Thymus (tissue), 11 donors: ENCODE results near the gene KLHL26. TPM values are rescaled to one million over a fixed set of nuclear protein-coding genes. Genes with fewer than 3 reads are reported as not detected.
A peak's percentile ranks its signal among the peaks of the same experiment; 100 is the strongest.

ENCODE experiments used
- DNase-seq, 9 donors: peaks; one replicate each; pipeline ENCODE4 v3.0.0-alpha.2; 2013; ENCODE audit warnings: low spot score in 9 of 9, low read depth in 6 of 9, missing footprints in 1 of 9
- H3K27ac ChIP-seq, 2 donors: one replicate each; pipeline ENCODE4 v1.5.1; 2013; ENCODE audit warnings: control low read depth in 1 of 2, low read depth in 1 of 2, low read length in 1 of 2, mild to moderate bottlenecking in 1 of 2, moderate library complexity in 1 of 2
- H3K27me3 ChIP-seq, 2 donors: one replicate each; pipeline ENCODE4 v1.5.1; 2013; ENCODE audit warnings: low read length in 1 of 2; ENCODE audit not compliant: control insufficient read depth in 2 of 2, insufficient read depth in 1 of 2
- H3K36me3 ChIP-seq, 2 donors: one replicate each; pipeline ENCODE4 v1.5.1; 2013; ENCODE audit warnings: low read length in 1 of 2, mild to moderate bottlenecking in 1 of 2, moderate library complexity in 1 of 2; ENCODE audit not compliant: control insufficient read depth in 2 of 2, insufficient read depth in 2 of 2
- H3K4me1 ChIP-seq, 2 donors: one replicate each; pipeline ENCODE4 v1.5.1; 2013; ENCODE audit warnings: low read length in 2 of 2; ENCODE audit not compliant: control insufficient read depth in 2 of 2, insufficient read depth in 2 of 2
- H3K4me3 ChIP-seq, 2 donors: one replicate each; pipeline ENCODE4 v1.5.1; 2013; ENCODE audit warnings: low read length in 2 of 2, control low read depth in 1 of 2, mild to moderate bottlenecking in 1 of 2
- H3K9me3 ChIP-seq, 2 donors: one replicate each; pipeline ENCODE4 v1.5.1; 2013; ENCODE audit warnings: low read length in 1 of 2, mild to moderate bottlenecking in 1 of 2; ENCODE audit not compliant: control insufficient read depth in 2 of 2, insufficient read depth in 1 of 2
- WGBS: extraction: QIAGEN DNeasy Blood & Tissue Kit; methylation state at CpG from one replicate; pipeline ENCODE4 v1.1.7; 2013; 5-methylcytosine and 5-hydroxymethylcytosine counted together
- polyA plus RNA-seq: library from polyadenylated mRNA; stranded (reverse); fragments of 200-250 nt; gene quantifications from one replicate; pipeline ENCODE4 v1.2.3, GENCODE V29; 2013
- total RNA-seq: library from RNA; stranded (reverse); fragments of 120-200 nt; gene quantifications from one replicate; pipeline ENCODE4 v1.2.4, GENCODE V29; 2013
- donor health status: healthy.

The KLHL26 gene
- total and polyA plus RNA-seq, 2 donors: 0.99 to 4.0 TPM

- 93% methylated on average over 20 of the region's 20 CpGs for WGBS
- no peak for DNase-seq
- Histone ChIP-seq H3K27ac (no peak overlapping the region), H3K9me3 (no peaks in the 10 kb centered on the region), H3K36me3 (no peaks in the 10 kb centered on the region), H3K4me1 (peaks cover 0 to 3% of the 10 kb centered on the region in 2 donors), H3K27me3 (peaks cover 0 to 18% of the 10 kb centered on the region in 2 donors), H3K4me3 (no peak overlapping the region)
Measured at GRCh38 chr19:18657590-18658365, 20.9 kb downstream of the KLHL26 start.

- H3K4me1 ChIP-seq: peaks cover 0 to 3% of the 10 kb centered on the region in 2 donors
- DNase-seq: no peak
Measured at GRCh38 chr19:18658366-18658855, 21.6 kb downstream of the KLHL26 start.

GRCh38 chr19:18659281-18660050 is 22.6 kb downstream of the KLHL26 start:
- peaks cover 0 to 18% of the 10 kb centered on the region in 2 donors for H3K27me3 ChIP-seq
- no peak overlapping the region for H3K27ac ChIP-seq
- DNase-seq: no peak
- H3K4me3 ChIP-seq: no peak overlapping the region
- peaks cover 3 to 11% of the 10 kb centered on the region in 2 donors for H3K4me1 ChIP-seq
- no peaks in the 10 kb centered on the region for H3K36me3 ChIP-seq
- no peaks in the 10 kb centered on the region for H3K9me3 ChIP-seq
- 48% methylated on average over 30 of the region's 30 CpGs for WGBS

More at GRCh38 chr19:18658366-18658855, 21.6 kb downstream of the KLHL26 start:
- no peak overlapping the region for H3K27ac ChIP-seq
- peaks cover 0 to 18% of the 10 kb centered on the region in 2 donors for H3K27me3 ChIP-seq
- H3K9me3 ChIP-seq: no peaks in the 10 kb centered on the region
- H3K4me3 ChIP-seq: no peak overlapping the region
- 93% methylated on average over 4 of the region's 4 CpGs for WGBS
- H3K36me3 ChIP-seq: no peaks in the 10 kb centered on the region

GRCh38 chr19:18660051-18660910 is 23.5 kb downstream of the KLHL26 start:
- WGBS: 97% methylated on average over 37 of the region's 37 CpGs
- H3K9me3 ChIP-seq: no peaks in the 10 kb centered on the region
- no peak for DNase-seq
- H3K27ac ChIP-seq: no peak overlapping the region
- H3K4me3 ChIP-seq: no peak overlapping the region
- peaks cover 0 to 18% of the 10 kb centered on the region in 2 donors for H3K27me3 ChIP-seq
- H3K4me1 ChIP-seq: peaks cover 3 to 11% of the 10 kb centered on the region in 2 donors
- H3K36me3 ChIP-seq: peaks cover 0 to under 1% of the 10 kb centered on the region in 2 donors

GRCh38 chr19:18660939-18661670 is 24.3 kb downstream of the KLHL26 start:
- WGBS: 97% methylated on average over 10 of the region's 10 CpGs
- H3K4me1 ChIP-seq: peaks cover 3 to 11% of the 10 kb centered on the region in 2 donors
- no peak overlapping the region for H3K4me3 ChIP-seq
- no peak for DNase-seq
- H3K27ac ChIP-seq: no peak overlapping the region
- peaks cover 2 to 8% of the 10 kb centered on the region in 2 donors for H3K36me3 ChIP-seq
- H3K27me3 ChIP-seq: peaks cover 0 to 18% of the 10 kb centered on the region in 2 donors
- H3K9me3 ChIP-seq: no peaks in the 10 kb centered on the region

- 93% methylated on average over 15 of the region's 15 CpGs for WGBS
- no peak overlapping the region for H3K4me3 ChIP-seq
- H3K27ac ChIP-seq: no peak overlapping the region
- H3K4me1 ChIP-seq: peaks cover 3 to 8% of the 10 kb centered on the region in 2 donors
- peaks cover 4 to 20% of the 10 kb centered on the region in 2 donors for H3K36me3 ChIP-seq
- no peak for DNase-seq
- peaks cover 0 to 10% of the 10 kb centered on the region in 2 donors for H3K27me3 ChIP-seq
- no peaks in the 10 kb centered on the region for H3K9me3 ChIP-seq
Measured at GRCh38 chr19:18662972-18663732, 26.3 kb downstream of the KLHL26 start.

- Histone ChIP-seq H3K4me1 (peaks cover 3 to 8% of the 10 kb centered on the region in 2 donors), H3K27me3 (peaks cover 0 to 4% of the 10 kb centered on the region in 2 donors)
Measured at GRCh38 chr19:18663940-18664530, 27.2 kb downstream of the KLHL26 start.

More at GRCh38 chr19:18663940-18664530, 27.2 kb downstream of the KLHL26 start:
- peak in 6 of 9 donors; percentile 24 to 79 (median 43) for DNase-seq
- H3K9me3 ChIP-seq: no peaks in the 10 kb centered on the region
- H3K27ac ChIP-seq: peak overlapping the region; percentile 48 to 80
- WGBS: 44% methylated on average over 14 of the region's 14 CpGs
- H3K4me3 ChIP-seq: peak overlapping the region; percentile 8 to 22
- H3K36me3 ChIP-seq: peaks cover 13 to 29% of the 10 kb centered on the region in 2 donors
